Right renal cortex interstitium (tissue), 3 donors: Measurements from ENCODE around the gene WDR27. TPM values are rescaled to one million over a fixed set of nuclear protein-coding genes. Genes with fewer than 3 reads are reported as not detected.
A peak's percentile ranks its signal among the peaks of the same experiment; 100 is the strongest.
"Not testable (repeated sequence)": the region's sequence is repeated elsewhere in the genome, so short reads cannot be mapped to it uniquely, and the experiment has no call there.

ENCODE experiments used
- DNase-seq, 3 donors: peaks; one replicate each; pipeline ENCODE4 v3.0.0-alpha.2; 2013; ENCODE audit warnings: low read depth in 3 of 3, low spot score in 2 of 3
- polyA plus RNA-seq, 3 donors: library from polyadenylated mRNA; unstranded; fragments of 120-200 nt; gene quantifications; one replicate each; pipeline ENCODE4 v1.2.1, GENCODE V29; 2013; ENCODE audit not compliant: insufficient read length in 3 of 3

WDR27 gene
- polyA plus RNA-seq, 3 donors = 39.9 to 47.8 (median 40.6) TPM

DNA sequence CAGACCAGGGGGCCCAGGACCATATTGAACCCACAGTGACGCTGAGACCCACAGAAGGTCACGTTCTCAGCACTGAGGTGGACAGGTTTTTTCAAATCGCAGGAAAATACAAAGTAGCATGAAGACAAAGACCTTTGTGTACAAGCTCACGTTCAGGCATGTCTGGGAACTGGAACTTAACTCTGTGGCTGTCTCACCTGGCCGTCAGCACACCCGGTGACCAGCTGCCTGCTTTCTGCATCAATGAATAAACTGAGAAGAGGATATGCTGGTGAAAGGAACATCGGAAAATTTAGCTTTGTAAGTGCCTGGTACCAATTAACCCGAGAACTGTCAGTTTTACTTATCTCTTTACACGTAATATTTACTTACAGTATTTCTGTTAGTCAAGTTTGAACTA is 36.5 kb downstream of the WDR27 start:
- no peak for DNase-seq

DNA sequence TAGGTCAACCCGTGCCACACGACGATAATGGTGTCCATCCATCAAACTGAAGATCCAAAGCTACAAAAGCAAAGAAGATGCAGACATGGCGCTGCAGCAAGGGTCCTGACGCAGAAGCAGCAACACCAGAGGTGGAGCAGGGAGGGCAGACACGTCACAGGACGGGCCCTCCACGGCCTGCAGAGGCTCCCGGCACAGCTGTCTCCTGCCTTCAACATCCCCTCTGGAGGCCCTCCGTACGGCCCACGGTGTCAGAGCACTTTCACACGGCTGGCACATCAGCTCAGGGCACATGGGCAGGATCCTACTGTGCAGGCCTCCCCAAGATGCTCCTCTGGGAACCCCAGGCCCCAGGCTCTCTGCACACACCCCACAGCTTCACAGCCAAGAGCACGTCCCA is 37.6 kb downstream of the WDR27 start:
- DNase-seq = no peak

GRCh38 chr6:169663468-169663867 is 38.4 kb downstream of the WDR27 start:
- no peak for DNase-seq

DNA sequence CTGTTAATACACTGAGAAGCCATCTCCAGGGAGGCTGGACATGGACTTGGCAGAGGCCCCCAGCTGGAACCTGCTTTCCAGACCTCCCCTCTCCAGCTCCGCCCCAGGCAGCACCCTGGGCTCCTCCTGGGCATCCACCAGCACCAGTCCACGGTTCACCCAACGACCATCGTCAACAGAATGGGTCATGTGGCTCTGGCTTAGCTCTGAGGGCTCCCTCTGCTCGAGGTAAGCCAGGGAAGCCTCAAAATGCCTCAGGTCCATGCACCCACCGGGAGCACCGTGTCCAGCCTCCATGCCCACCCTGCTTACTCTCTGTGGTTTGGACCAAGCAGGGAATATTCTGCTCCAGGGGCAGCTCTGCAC is 40.5 kb downstream of the WDR27 start:
- DNase-seq = no peak

DNA sequence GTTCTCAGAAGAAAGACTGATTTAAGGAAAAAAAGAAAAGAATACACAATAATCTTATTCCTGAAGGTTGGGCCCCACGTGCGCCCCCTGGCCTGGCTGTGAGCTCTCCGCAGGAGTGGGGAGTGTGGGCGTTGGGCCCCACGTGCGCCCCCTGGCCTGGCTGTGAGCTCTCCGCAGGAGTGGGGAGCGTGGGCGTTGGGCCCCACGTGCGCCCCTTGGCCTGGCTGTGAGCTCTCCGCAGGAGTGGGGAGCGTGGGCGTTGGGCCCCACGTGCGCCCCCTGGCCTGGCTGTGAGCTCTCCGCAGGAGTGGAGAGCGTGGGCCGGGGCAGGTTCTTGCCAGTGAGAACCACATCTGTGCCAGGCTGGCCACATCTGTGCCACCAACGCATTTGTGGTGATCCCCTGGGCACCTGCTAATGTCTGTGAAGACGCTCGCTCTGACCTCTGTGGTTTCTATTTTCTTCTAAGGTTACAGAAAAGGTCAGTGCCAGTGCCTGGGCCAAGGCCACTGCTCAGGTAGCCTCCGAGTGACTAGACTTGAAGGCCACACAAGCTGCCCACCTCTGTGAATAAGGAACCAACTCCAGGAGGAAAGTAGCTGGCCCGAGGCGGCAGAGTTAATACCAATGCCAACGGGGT is 41.0 kb downstream of the WDR27 start:
- DNase-seq = no peak

DNA sequence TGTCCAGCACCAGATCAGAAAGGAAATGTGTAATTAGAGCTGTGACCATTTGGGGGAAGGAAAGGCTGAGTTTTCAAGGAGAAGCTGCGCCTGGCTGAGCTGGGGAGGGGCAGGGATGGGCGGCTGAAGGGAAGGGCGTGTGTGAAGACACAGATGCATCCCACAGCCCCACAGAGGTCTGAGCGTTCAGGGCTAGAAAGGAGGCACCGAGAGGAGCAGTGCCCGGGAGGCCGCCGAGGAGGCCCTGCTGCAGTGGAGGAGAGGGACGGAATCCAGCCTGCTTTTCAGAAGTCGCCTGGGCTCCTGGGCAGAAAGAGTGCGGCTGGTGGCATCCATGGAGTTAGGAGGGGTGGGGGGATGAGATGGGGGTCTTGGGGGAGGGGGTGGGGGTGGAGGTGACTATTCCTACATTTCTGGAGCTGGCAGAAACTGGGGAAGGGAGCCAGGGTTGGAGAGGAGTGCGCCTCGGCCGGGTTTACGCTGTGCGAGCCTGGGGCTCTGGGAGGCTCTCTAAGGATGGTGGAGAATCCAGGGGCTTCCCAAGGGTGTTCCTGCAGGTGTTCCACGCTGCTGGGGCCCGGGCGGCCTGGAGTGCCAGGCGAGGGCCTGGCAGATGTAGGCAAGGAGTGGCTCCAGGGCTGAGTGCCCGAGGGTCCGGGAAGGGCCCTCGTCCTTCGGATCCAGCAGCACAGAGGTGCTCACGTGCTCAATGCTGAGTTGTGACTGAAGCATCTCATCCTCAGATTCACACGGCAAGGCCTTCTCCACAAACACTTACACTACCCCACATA is 41.8 kb downstream of the WDR27 start:
- no peak for DNase-seq

GRCh38 chr6:169657284-169657610 is 44.6 kb downstream of the WDR27 start:
- no peak for DNase-seq

GRCh38 chr6:169656546-169657283 is 45.1 kb downstream of the WDR27 start:
- no peak for DNase-seq

- DNase-seq = peak in 2 of 3 donors; percentile 33 to 58
These were observed 47.0 kb downstream of the WDR27 start for GRCh38 chr6:169654598-169655391.

DNA sequence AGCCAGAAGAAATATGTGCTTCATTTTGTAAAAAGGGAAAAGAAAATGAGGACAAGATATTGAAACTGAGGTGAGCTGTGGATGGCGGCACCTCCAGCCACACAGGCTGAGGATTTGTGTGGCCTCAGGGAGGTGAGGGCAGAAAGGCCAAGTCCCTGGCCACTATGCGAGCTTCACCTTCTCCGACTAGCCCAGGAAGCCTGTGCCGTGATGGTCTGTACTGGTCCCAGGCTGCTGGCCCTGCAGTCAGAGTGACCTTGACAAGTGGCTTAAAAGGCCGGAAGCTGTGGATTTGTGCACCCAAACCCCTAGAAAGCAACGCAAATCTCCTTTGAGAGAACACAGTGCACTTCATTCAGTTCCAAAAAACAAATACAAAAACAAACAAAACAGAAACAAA is 48.1 kb downstream of the WDR27 start:
- DNase-seq = no peak

DNA sequence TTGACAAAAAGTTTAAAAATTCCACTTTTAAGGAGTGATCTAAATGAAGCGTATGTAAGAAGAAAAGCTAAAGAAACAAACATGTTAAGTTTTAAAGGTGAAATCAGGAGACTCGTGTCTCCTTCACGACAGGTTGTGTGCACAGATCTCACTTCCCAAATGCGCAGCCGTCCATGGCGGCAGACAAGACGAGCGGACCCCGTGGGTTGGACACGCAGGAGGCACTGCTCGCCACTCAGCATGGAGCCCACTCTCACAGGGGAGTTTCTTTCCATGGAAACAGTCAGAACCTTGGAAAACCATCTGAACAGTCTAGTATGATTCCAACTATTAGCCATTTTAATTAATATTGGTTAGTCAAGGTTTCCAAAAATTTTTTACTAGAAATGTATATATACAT is 48.9 kb downstream of the WDR27 start:
- DNase-seq = no peak

DNA sequence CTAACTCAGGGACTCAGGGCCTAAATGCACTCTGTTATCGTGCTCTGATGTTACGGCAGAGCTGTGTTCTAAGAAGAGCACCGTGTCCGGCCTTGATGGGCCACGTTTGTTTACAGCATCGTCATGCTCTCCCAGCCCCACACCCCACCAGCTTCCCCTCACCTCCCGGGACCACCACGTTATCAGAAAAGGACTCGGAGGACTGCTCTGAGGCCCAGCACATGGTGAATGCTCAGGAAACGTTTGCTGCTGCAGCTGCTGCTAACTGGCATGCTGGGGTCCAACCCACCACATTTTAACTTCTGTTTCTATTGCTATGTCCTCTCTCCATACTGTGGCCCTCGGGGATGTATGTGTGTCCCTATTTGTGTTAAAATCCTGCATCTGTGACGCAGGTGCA is 50.3 kb downstream of the WDR27 start:
- DNase-seq = no peak

DNA sequence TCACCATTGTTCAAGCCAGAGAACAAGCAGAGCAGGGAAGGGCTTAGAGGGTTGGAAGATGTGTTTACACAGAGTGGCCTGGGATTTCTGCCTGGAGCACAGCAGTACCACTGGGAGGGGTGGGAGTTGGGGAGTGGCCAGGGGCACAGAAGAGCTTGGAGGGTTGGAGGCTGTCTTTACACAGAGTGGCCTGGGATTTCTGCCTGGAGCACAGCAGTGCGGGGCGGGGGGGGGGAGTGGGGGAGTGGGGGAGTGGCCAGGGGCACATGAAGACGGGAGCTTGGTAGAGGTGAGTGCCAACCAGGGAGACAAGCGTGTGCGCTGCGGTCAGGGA is 50.9 kb downstream of the WDR27 start:
- DNase-seq = no peak

GRCh38 chr6:169650241-169650958 is 51.4 kb downstream of the WDR27 start:
- DNase-seq = no peak

DNA sequence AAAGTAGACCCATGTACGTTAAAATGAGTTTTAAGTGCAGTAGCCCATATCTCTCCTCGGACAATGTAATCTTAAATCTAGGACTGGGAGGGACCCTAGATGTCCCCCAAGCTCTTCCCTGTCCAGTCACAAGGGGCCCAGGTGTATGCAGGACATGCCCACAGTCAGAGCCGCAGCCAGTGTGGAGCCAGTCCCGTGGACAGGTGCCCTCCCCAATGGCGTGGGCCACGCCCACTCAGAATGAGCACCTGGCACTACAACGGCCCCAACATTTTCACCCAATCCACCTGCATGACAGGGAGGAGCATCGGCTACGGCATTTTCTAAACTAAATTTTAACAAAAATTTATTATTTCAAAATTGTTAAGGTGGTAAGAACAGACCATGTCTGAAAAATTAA is 53.2 kb downstream of the WDR27 start:
- no peak for DNase-seq

DNA sequence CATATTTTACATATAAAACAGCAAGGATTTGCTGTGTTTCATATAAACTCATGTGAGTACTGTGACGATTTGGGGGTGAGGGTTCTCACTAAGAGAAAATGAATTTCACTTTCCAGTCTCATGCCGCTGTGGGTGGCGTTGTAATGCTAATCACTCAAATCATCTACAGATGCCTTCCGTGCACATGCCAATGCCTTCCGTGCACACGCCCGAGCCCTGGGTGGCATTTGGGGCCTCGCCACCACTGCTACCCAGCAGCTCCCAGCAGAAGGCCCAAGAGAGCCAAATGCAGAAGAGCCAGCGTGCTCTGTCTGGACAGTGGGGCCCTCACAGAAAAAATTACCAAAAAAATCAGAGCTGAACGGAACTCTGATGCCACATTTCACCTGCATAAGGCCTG is 53.7 kb downstream of the WDR27 start:
- DNase-seq = no peak

DNA sequence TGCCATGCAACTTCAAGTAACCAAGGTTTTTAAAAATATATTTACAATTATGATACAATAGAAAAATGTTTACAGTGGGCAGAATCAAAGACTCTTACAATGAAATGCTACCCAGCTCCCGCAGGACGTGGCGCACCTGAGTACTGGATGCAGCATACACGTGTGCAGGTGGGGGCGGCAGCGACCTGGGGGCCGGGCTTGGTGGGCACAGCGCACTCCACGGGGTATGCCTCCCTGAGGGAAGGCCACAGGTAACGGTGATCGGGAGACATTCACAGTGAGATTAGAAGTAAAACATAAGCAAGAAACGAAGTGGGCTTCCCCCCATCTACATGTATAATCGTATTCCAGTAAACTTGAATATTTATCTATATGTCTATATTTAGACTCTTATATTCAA is 54.2 kb downstream of the WDR27 start:
- DNase-seq = no peak

- DNase-seq = no peak
These were observed 54.8 kb downstream of the WDR27 start for GRCh38 chr6:169646906-169647567.

DNA sequence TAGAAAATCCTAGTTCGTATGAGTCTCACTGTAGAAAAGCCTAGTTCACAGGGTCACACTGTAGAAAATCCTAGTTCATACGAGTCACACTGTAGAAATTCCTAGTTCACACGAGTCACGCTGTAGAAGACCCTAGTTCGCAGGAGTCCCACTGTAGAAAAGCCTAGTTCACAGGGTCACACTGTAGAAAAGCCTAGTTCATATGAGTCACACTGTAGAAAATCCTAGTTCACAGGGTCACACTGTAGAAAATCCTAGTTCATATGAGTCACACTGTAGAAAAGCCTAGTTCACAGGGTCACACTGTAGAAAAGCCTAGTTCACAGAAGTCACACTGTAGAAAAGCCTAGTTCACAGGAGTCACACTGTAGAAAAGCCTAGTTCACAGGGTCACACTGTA is 56.4 kb downstream of the WDR27 start:
- DNase-seq = not testable (repeated sequence)

DNA sequence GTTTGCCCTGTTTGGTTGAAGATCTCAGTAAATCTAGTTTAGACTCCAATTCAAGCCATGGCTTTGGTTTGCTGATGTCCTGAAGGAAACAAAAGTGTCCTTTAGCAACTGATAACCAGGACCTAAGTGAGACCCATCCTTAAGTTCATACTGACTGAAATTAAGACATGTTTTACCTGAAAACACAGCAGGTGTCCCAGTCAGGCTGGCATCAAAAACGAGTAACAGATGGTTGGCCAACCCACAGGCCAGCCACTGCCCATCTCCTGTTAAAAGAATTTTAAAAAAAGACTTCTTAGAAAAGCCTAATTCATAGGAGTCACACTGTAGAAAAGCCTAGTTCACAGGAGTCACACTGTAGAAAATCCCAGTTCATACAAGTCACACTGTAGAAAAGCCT is 58.3 kb downstream of the WDR27 start:
- DNase-seq = no peak
